HG03565 (cell line): ENCODE data around the gene RNU2-63P.
"Not testable (repeated sequence)": the region's sequence is repeated elsewhere in the genome, so short reads cannot be mapped to it uniquely, and the experiment has no call there.

Source experiments
- ATAC-seq: cut with Tn5 transposase; IDR thresholded peaks from one replicate; pipeline ENCODE4 v1.9.1; 2021; ENCODE audit warnings: mild to moderate bottlenecking, moderate library complexity; ENCODE audit not compliant: unreplicated experiment

RNU2-63P gene

GRCh38 chr2:87987473-87987872 lies 28.9 kb downstream of the RNU2-63P start:
- ATAC-seq: not testable (repeated sequence)

DNA sequence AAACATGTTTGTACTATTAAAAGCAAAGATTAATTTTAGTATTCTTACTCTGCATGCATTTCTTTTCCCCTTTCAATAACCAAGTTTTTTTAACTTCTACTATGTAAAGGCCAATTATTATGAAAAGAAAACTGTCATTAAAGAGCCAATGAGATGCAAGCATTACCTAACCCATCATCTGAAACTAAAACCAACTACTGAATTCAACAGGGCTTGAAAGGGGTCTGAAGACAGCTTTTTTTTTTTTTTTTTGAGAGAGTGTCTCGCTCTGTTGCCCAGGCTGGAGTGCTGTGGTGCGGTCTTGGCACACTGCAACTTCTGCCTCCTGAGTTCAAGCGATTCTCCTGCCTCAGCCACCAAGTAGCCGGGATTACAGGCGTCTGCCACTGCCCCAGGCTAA lies 30.4 kb downstream of the RNU2-63P start:
- ATAC-seq: not testable (repeated sequence)

DNA sequence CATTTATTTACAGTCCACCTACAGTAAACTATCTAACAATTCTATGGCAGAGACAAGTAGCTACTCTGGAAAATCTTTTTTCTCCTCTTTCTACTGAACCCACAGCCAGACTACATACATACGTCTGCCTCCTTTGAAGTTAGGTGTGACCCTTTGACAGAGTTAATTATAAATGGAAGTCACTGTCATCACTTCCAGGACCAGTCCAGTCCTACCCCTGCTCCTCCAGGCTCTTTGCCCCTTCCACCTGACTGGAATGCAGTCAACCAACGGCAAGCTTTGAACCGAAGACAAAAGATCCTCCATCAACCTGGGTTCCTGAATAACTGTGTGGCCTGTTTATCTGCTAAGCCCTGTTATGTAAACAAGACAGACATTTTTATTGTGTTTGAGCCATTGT lies 35.2 kb downstream of the RNU2-63P start:
- not testable (repeated sequence) for ATAC-seq

DNA sequence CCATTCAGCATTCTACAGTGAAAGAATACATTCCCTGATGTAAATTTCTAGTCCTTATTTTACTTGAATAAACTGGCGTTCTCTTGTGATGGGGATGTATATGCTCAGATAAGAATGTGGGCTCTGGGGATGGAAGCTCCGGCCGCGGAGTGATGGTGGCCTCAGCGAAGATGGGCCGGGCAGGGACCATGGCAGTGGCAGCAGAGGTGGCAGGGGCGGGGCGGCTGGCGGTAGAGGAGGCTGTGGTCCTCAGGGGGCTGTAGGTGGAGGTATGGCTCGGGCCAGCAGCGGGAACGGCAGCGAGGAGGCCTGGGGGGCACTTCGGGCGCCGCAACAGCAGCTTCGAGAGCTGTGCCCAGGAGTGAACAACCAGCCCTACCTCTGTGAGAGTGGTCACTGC lies 44.0 kb downstream of the RNU2-63P start:
- not testable (repeated sequence) for ATAC-seq
